CD8-positive, alpha-beta memory T cell (primary cell): Measurements from ENCODE around the gene POU6F2. TPM values are rescaled to one million over a fixed set of nuclear protein-coding genes. Genes with fewer than 3 reads are reported as not detected.
"Not testable (repeated sequence)": the region's sequence is repeated elsewhere in the genome, so short reads cannot be mapped to it uniquely, and the experiment has no call there.

Experiments
- CTCF ChIA-PET: fragments of 350-600 bp; sonication (Branson Sonifier 250); formaldehyde crosslinking; loops from one replicate; lab custom pipeline; 2021; ENCODE audit warnings: antibody characterized with exemption; lab: Charles Lee
- POLR2A ChIA-PET: fragments of 350-600 bp; sonication (Branson Sonifier 250); formaldehyde crosslinking; loops from one replicate; lab custom pipeline; 2021; ENCODE audit warnings: antibody characterized with exemption; lab: Charles Lee
- DNase-seq, 5 donors: peaks; one replicate each; pipeline versions ENCODE4 v3.0.0 to v3.0.0-alpha.2; 2020 to 2022; ENCODE audit warnings: mixed read lengths in 1 of 5
- H3K27ac ChIP-seq: one replicate; pipeline ENCODE4 v1.7.0; 2013; ENCODE audit warnings: low read depth, mild to moderate bottlenecking, low read length, moderate library complexity
- H3K27me3 ChIP-seq: 2 replicates; pipeline ENCODE4 v1.7.0; 2013; ENCODE audit warnings: low read length, mild to moderate bottlenecking; ENCODE audit not compliant: insufficient read depth, poor library complexity, severe bottlenecking
- H3K36me3 ChIP-seq: 2 replicates; pipeline ENCODE4 v1.7.0; 2013; ENCODE audit warnings: mild to moderate bottlenecking, low read length, moderate library complexity; ENCODE audit not compliant: insufficient read depth
- H3K4me1 ChIP-seq: 2 replicates; pipeline ENCODE4 v1.7.0; 2013; ENCODE audit warnings: mild to moderate bottlenecking, low read length, moderate library complexity; ENCODE audit not compliant: insufficient read depth
- H3K4me3 ChIP-seq: 2 replicates; pipeline ENCODE4 v1.7.0; 2013; ENCODE audit warnings: mild to moderate bottlenecking, low read length
- H3K9me3 ChIP-seq: 2 replicates; pipeline ENCODE4 v1.7.0; 2013; ENCODE audit warnings: mild to moderate bottlenecking, low read length
- H3K27ac Mint-ChIP-seq, 8 donors: one replicate each; pipeline ENCODE4 v1.8.0; 2020 to 2021; ENCODE audit warnings: mixed read lengths in 8 of 8, mild to moderate bottlenecking in 6 of 8, inconsistent platforms in 3 of 8, moderate library complexity in 3 of 8
- H3K27me3 Mint-ChIP-seq, 2 donors: one replicate each; pipeline ENCODE4 v1.8.0; 2020 to 2021; ENCODE audit warnings: mixed read lengths in 2 of 2, mild to moderate bottlenecking in 1 of 2, moderate library complexity in 1 of 2
- H3K36me3 Mint-ChIP-seq, 3 donors: one replicate each; pipeline ENCODE4 v1.8.0; 2020 to 2021; ENCODE audit warnings: mixed read lengths in 3 of 3, inconsistent platforms in 1 of 3, mild to moderate bottlenecking in 1 of 3
- H3K4me1 Mint-ChIP-seq, 3 donors: one replicate each; pipeline ENCODE4 v1.8.0; 2020 to 2021; ENCODE audit warnings: mixed read lengths in 3 of 3, inconsistent platforms in 1 of 3, mild to moderate bottlenecking in 1 of 3
- H3K4me3 Mint-ChIP-seq, 7 donors: one replicate each; pipeline ENCODE4 v1.8.0; 2020 to 2021; ENCODE audit warnings: mixed read lengths in 7 of 7, mild to moderate bottlenecking in 6 of 7, moderate library complexity in 4 of 7, inconsistent platforms in 2 of 7
- H3K9me3 Mint-ChIP-seq, 5 donors: one replicate each; pipeline ENCODE4 v1.8.0; 2020 to 2022; ENCODE audit warnings: mixed read lengths in 5 of 5, mild to moderate bottlenecking in 3 of 5, moderate library complexity in 2 of 5, inconsistent platforms in 1 of 5
- polyA plus RNA-seq: library from polyadenylated mRNA; unstranded; fragments of 300-500 nt; fragmentation: Illumina TruSeq; gene quantifications from one replicate; pipeline ENCODE4 v1.2.3, GENCODE V29; 2021
- total RNA-seq, 2 experiments: library from RNA; stranded (reverse); gene quantifications; one replicate each; pipeline ENCODE4 v1.2.3, GENCODE V29; 2021

The POU6F2 gene
- total and polyA plus RNA-seq, 3 experiments from 2014 or later, result not detected

DNA sequence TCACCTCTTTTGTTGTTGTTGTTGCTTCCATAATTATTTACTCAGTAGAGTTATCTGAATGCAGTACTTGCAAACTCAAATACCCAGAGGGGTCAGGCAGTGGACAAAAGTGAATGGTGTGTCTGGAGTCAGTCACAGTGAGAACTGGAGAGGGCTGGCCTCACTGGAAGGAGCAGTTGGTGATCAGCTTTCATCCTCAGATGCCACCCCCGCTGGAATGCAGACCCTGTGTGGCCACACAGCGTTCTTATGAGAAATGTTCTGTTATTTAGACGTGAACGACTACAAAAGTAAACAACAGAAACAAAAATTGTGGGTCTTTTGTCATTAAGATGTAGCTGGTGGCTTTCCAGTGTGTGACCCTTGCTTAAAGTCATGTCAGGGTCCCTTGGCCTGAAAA is 39.1 kb upstream of the POU6F2 start:
- Histone ChIP-seq H3K4me3 (no peak overlapping the region), H3K27ac (no peak overlapping the region), H3K4me1 (no peaks in the 10 kb centered on the region), H3K9me3 (no peaks in the 10 kb centered on the region), H3K27me3 (no peaks in the 10 kb centered on the region), H3K36me3 (no peaks in the 10 kb centered on the region)
- Mint-ChIP-seq H3K4me1 (no peaks in the 10 kb centered on the region), H3K4me3 (no peak overlapping the region), H3K27ac (no peak overlapping the region), H3K9me3 (no peaks in the 10 kb centered on the region), H3K27me3 (peaks cover 11 to 20% of the 10 kb centered on the region in 2 donors), H3K36me3 (no peaks in the 10 kb centered on the region)
- ChIA-PET POLR2A (no interaction called here), CTCF (no interaction called here)
- DNase-seq, result no peak

- POLR2A ChIA-PET, result no interaction called here
- Mint-ChIP-seq H3K36me3 (no peaks in the 10 kb centered on the region), H3K9me3 (no peaks in the 10 kb centered on the region), H3K27me3 (peaks cover 11 to 29% of the 10 kb centered on the region in 2 donors), H3K4me1 (no peaks in the 10 kb centered on the region), H3K4me3 (no peak overlapping the region), H3K27ac (no peak overlapping the region)
- Histone ChIP-seq H3K36me3 (no peaks in the 10 kb centered on the region), H3K4me3 (no peak overlapping the region), H3K4me1 (no peaks in the 10 kb centered on the region), H3K27me3 (no peaks in the 10 kb centered on the region), H3K9me3 (no peaks in the 10 kb centered on the region), H3K27ac (no peak overlapping the region)
- CTCF ChIA-PET, result no interaction called here
- no peak for DNase-seq
Measured at GRCh38 chr7:38940774-38941173, 36.9 kb upstream of the POU6F2 start.

- ChIA-PET CTCF (no interaction called here), POLR2A (no interaction called here)
- no peak for DNase-seq
- Mint-ChIP-seq H3K27ac (no peak overlapping the region), H3K4me1 (no peaks in the 10 kb centered on the region), H3K4me3 (no peak overlapping the region), H3K9me3 (no peaks in the 10 kb centered on the region), H3K36me3 (no peaks in the 10 kb centered on the region), H3K27me3 (peaks cover 9 to 32% of the 10 kb centered on the region in 2 donors)
- Histone ChIP-seq H3K36me3 (no peaks in the 10 kb centered on the region), H3K27me3 (no peaks in the 10 kb centered on the region), H3K9me3 (no peaks in the 10 kb centered on the region), H3K4me3 (no peak overlapping the region), H3K4me1 (no peaks in the 10 kb centered on the region), H3K27ac (no peak overlapping the region)
Measured at GRCh38 chr7:38942431-38943051, 35.2 kb upstream of the POU6F2 start.

- H3K4me1 ChIP-seq, H3K27ac ChIP-seq, H3K4me1 Mint-ChIP-seq, H3K36me3 ChIP-seq, CTCF ChIA-PET, H3K27ac Mint-ChIP-seq, H3K9me3 ChIP-seq, H3K4me3 ChIP-seq, DNase-seq, H3K27me3 ChIP-seq, H3K36me3 Mint-ChIP-seq, H3K4me3 Mint-ChIP-seq, H3K9me3 Mint-ChIP-seq, POLR2A ChIA-PET: not testable (repeated sequence)
- peaks cover 8 to 25% of the 10 kb centered on the region in 2 donors for H3K27me3 Mint-ChIP-seq
Measured at GRCh38 chr7:38947541-38947940, 30.2 kb upstream of the POU6F2 start.

DNA sequence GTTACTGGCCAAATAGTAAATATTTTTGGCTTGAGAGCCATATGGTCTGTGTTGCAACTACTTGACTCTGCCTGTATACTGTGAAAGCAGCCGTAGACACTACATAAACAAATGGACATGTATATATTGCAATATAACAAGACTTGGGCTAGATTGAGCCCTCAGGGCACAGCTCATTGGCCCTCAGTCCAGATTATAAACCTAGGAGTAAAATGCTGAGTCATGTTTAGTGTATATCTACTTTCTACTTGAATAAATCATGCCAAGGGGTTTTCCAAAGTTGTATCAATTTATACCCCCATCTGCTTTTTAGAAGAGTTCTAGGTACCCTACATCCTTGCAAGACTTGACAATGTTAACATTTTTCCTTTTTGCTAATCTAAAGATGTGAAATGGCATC is 27.4 kb upstream of the POU6F2 start:
- no peaks in the 10 kb centered on the region for H3K36me3 ChIP-seq
- ChIA-PET POLR2A (no interaction called here), CTCF (no interaction called here)
- no peaks in the 10 kb centered on the region for H3K9me3 ChIP-seq
- no peak overlapping the region for H3K27ac ChIP-seq
- H3K27me3 ChIP-seq, result no peaks in the 10 kb centered on the region
- no peak for DNase-seq
- H3K4me1 ChIP-seq, result no peaks in the 10 kb centered on the region
- Mint-ChIP-seq H3K4me1 (no peaks in the 10 kb centered on the region), H3K27ac (no peak overlapping the region), H3K4me3 (no peak overlapping the region), H3K9me3 (no peaks in the 10 kb centered on the region), H3K27me3 (peaks cover 4 to 28% of the 10 kb centered on the region in 2 donors), H3K36me3 (no peaks in the 10 kb centered on the region)
- H3K4me3 ChIP-seq, result no peak overlapping the region

DNA sequence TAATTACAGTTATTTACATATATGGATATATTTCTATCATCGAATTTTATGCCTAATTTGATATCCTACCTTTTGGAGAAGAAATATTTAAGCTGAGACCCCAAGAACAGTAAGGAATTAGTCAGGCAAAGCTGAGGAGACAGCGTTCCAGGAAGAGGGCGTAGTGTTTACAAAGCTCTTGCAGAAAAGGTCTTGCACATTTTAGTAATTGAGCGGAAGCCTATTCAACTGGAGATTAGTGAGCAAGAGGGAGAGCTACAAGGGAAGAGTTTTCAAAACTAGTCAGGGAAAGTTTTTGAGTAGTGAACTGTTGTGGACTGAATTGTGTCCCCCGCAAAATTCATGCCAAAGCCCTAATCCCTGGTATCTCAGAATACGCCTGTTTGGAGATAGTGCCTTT is 26.5 kb upstream of the POU6F2 start:
- POLR2A ChIA-PET, result no interaction called here
- Histone ChIP-seq H3K4me3 (no peak overlapping the region), H3K9me3 (no peaks in the 10 kb centered on the region), H3K4me1 (no peaks in the 10 kb centered on the region), H3K36me3 (no peaks in the 10 kb centered on the region), H3K27me3 (no peaks in the 10 kb centered on the region), H3K27ac (no peak overlapping the region)
- no peak overlapping the region for H3K4me3 Mint-ChIP-seq
- no peaks in the 10 kb centered on the region for H3K4me1 Mint-ChIP-seq
- no peaks in the 10 kb centered on the region for H3K36me3 Mint-ChIP-seq
- H3K27ac Mint-ChIP-seq, result no peak overlapping the region
- peaks cover 5 to 33% of the 10 kb centered on the region in 2 donors for H3K27me3 Mint-ChIP-seq
- CTCF ChIA-PET, result no interaction called here
- H3K9me3 Mint-ChIP-seq, result no peaks in the 10 kb centered on the region
- DNase-seq, result no peak

DNA sequence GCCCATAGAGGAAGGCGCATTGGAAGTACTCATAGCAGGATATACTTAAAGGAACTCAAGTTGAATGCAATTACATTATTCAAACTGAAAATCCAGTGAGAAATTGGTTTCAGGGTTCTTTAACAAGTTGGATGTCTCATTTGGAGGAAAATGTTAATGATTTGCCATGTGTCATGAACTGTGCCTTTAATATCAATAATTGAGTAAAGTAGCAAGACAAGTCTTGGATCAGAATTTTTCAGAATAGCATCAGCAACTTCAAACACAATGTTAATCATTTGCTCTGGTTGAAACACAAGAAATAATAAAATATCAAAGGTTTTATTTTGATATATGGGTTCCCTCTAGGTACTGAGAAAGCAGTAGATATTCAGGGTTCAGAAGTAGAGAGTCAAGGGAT is 24.5 kb upstream of the POU6F2 start:
- H3K4me1 ChIP-seq, result no peaks in the 10 kb centered on the region
- H3K27ac ChIP-seq, result no peak overlapping the region
- Mint-ChIP-seq H3K27me3 (peaks cover 11 to 32% of the 10 kb centered on the region in 2 donors), H3K4me3 (no peak overlapping the region), H3K36me3 (no peaks in the 10 kb centered on the region), H3K27ac (no peak overlapping the region), H3K9me3 (no peaks in the 10 kb centered on the region), H3K4me1 (no peaks in the 10 kb centered on the region)
- H3K4me3 ChIP-seq, result no peak overlapping the region
- ChIA-PET POLR2A (no interaction called here), CTCF (no interaction called here)
- DNase-seq, result no peak
- no peaks in the 10 kb centered on the region for H3K36me3 ChIP-seq
- no peaks in the 10 kb centered on the region for H3K27me3 ChIP-seq
- H3K9me3 ChIP-seq, result no peaks in the 10 kb centered on the region

GRCh38 chr7:38953971-38954370 is 23.7 kb upstream of the POU6F2 start:
- Mint-ChIP-seq H3K36me3 (no peaks in the 10 kb centered on the region), H3K4me3 (no peak overlapping the region), H3K27me3 (peaks cover 11 to 37% of the 10 kb centered on the region in 2 donors), H3K4me1 (no peaks in the 10 kb centered on the region), H3K9me3 (no peaks in the 10 kb centered on the region), H3K27ac (no peak overlapping the region)
- Histone ChIP-seq H3K27ac (no peak overlapping the region), H3K27me3 (no peaks in the 10 kb centered on the region), H3K9me3 (no peaks in the 10 kb centered on the region), H3K4me1 (no peaks in the 10 kb centered on the region), H3K4me3 (no peak overlapping the region), H3K36me3 (no peaks in the 10 kb centered on the region)
- ChIA-PET POLR2A (no interaction called here), CTCF (no interaction called here)
- DNase-seq, result no peak

- Histone ChIP-seq H3K9me3 (no peaks in the 10 kb centered on the region), H3K36me3 (no peaks in the 10 kb centered on the region), H3K4me3 (no peak overlapping the region), H3K27me3 (no peaks in the 10 kb centered on the region), H3K4me1 (no peaks in the 10 kb centered on the region), H3K27ac (no peak overlapping the region)
- H3K4me1 Mint-ChIP-seq, result no peaks in the 10 kb centered on the region
- H3K27ac Mint-ChIP-seq, result no peak overlapping the region
- H3K36me3 Mint-ChIP-seq, result no peaks in the 10 kb centered on the region
- H3K27me3 Mint-ChIP-seq, result peaks cover 10 to 44% of the 10 kb centered on the region in 2 donors
- H3K4me3 Mint-ChIP-seq, result no peak overlapping the region
- ChIA-PET CTCF (no interaction called here), POLR2A (no interaction called here)
- DNase-seq, result no peak
- no peaks in the 10 kb centered on the region for H3K9me3 Mint-ChIP-seq
Measured at GRCh38 chr7:38955892-38956291, 21.8 kb upstream of the POU6F2 start.
